GM06990 (cell line): ENCODE results near the gene KRT20.

Experiments used
- DNase-seq: peaks from one replicate; pipeline ENCODE4 v3.0.0-alpha.2; 2011; ENCODE audit not compliant: insufficient read length; ENCODE audit errors: extremely low read depth
- H3K27me3 ChIP-seq: replicated peaks from 2 replicates; pipeline ENCODE4 v1.6.0; 2011; ENCODE audit warnings: low read length; ENCODE audit not compliant: control insufficient read depth, insufficient read depth
- H3K36me3 ChIP-seq: 2 replicates; pipeline ENCODE4 v1.5.1; 2011; ENCODE audit warnings: low read length; ENCODE audit not compliant: control insufficient read depth, insufficient read depth
- H3K4me3 ChIP-seq: replicated peaks from 2 replicates; pipeline ENCODE4 v1.5.1; 2011; ENCODE audit warnings: low read depth, mild to moderate bottlenecking, control low read depth, low read length
- TF ChIP-seq, protein P1 (sequence below): IDR thresholded peaks from 2 replicates; pipeline ENCODE4 v1.5.1; 2011; ENCODE audit warnings: low read length, control low read depth, mild to moderate bottlenecking, inconsistent platforms; ENCODE audit not compliant: insufficient read depth, poor library complexity, severe bottlenecking

The KRT20 gene

DNA sequence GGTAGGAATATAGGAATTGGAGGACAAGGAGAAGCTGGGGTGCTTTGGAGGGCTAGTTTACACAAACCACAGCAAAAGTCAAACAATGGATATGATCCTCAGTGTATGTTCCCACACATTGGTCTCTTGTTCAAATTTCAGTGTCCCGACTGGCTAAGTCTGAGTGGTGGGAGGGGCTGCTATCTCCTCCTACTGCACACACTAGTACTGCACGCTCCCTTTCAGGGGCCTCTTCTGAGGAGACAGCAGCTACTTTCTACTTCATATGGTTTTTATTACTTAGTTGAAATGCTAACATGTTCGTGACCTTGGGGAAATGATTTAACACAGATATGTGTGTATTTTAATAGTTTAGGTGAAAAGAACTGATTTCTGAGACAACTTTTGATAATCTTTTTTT, 43.8 kb downstream of the KRT20 start:
- H3K27me3 ChIP-seq: no peaks in the 10 kb centered on the region
- DNase-seq: no peak

DNA sequence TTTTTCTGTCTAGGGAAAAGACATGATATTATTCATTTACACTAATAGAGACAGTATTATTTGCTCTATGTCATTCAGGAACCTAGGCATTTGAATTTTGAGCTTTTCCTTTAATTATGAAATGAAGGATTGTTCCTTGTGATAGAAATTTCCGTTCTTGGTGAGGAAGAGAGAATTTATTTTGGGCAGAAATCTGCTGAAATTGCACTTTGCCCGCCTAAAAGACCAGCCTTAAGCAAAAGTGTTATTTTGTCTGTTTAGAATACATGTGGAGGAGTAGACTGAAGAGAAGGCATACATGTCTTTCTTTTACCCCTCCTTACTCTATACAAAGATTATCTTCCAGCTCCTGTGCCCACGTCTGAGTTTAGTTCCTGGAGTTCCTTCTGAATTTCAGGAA, 45.8 kb downstream of the KRT20 start:
- DNase-seq: no peak
- no peaks in the 10 kb centered on the region for H3K27me3 ChIP-seq
- H3K36me3 ChIP-seq: no peaks in the 10 kb centered on the region; the same call in 1 of the 2 replicates
- TF ChIP-seq, protein P1, sequence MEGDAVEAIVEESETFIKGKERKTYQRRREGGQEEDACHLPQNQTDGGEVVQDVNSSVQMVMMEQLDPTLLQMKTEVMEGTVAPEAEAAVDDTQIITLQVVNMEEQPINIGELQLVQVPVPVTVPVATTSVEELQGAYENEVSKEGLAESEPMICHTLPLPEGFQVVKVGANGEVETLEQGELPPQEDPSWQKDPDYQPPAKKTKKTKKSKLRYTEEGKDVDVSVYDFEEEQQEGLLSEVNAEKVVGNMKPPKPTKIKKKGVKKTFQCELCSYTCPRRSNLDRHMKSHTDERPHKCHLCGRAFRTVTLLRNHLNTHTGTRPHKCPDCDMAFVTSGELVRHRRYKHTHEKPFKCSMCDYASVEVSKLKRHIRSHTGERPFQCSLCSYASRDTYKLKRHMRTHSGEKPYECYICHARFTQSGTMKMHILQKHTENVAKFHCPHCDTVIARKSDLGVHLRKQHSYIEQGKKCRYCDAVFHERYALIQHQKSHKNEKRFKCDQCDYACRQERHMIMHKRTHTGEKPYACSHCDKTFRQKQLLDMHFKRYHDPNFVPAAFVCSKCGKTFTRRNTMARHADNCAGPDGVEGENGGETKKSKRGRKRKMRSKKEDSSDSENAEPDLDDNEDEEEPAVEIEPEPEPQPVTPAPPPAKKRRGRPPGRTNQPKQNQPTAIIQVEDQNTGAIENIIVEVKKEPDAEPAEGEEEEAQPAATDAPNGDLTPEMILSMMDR: no peak
- H3K4me3 ChIP-seq: no peak overlapping the region

More for the DNA sequence above, 43.8 kb downstream of the KRT20 start:
- Histone ChIP-seq H3K4me3 (no peak overlapping the region), H3K36me3 (no peaks in the 10 kb centered on the region)
- TF ChIP-seq, protein P1: no peak

DNA sequence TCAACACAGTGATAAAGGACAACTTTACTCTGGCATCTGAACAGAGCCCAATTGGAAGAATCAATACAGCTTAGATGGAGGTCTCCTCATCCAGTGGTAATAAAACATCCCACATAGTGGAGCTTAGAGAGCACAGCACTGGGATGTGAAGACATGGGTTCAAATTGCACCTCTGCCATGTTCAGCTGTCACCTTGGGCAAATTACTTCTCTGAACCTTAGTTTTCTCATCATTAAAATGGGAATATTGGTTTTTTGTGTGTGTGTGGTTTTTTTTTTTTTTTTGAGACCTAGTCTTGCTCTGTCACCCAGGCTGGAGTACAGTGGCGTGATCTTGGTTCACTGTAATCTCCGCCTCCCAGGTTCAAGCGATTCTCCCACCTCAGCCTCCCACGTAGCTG, 49.0 kb downstream of the KRT20 start:
- no peak for DNase-seq
- TF ChIP-seq, protein P1: no peak
- Histone ChIP-seq H3K27me3 (no peaks in the 10 kb centered on the region), H3K36me3 (no peaks in the 10 kb centered on the region; the same call in 1 of the 2 replicates), H3K4me3 (no peak overlapping the region)

DNA sequence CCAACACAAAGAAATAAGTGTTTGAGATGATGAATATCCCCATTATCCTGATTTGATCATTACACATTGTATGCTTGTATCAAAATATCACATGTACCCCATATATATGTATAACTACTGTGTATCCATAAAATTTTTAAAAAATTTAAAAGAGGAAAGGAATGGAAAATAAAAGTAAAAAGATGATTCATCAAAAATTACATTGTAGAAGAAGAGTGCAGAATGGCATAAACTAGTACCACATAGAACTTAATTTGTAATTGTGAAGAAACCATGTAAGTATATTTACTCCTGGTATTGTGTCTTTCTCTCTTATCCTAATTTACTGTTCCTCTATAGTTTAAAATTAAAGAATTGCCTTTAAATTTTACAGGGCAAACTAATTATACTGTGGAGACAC, 51.2 kb downstream of the KRT20 start:
- TF ChIP-seq, protein P1: no peak
- Histone ChIP-seq H3K36me3 (no peaks in the 10 kb centered on the region; the same call in 1 of the 2 replicates), H3K27me3 (no peaks in the 10 kb centered on the region), H3K4me3 (no peak overlapping the region)
- DNase-seq: no peak

DNA sequence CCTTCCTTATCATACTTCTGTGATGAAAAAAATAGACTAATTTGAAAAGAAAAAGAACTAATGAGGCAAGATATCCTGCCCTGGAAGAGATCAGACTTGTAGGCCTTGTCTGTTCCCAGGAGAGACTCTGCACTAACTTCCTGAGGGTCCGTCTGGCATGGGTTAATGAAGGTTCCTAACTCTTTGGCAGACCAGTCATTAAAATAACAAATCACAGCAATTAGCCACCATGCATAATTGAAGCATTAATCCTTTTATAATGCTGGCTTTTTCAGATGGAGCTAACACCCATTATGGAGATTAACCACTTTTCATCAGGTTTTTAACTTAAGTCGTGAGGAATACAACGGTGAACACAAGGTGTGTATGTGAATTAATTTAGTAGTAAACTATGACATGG, 52.2 kb downstream of the KRT20 start:
- Histone ChIP-seq H3K36me3 (no peaks in the 10 kb centered on the region; the same call in 1 of the 2 replicates), H3K4me3 (no peak overlapping the region), H3K27me3 (no peaks in the 10 kb centered on the region)
- no peak for DNase-seq
- TF ChIP-seq, protein P1: no peak
